Measurements from ENCODE around the gene SPAAR. TPM values are rescaled to one million over a fixed set of nuclear protein-coding genes. Genes with fewer than 3 reads are reported as not detected.
"Not testable (repeated sequence)": the region's sequence is repeated elsewhere in the genome, so short reads cannot be mapped to it uniquely, and the experiment has no call there.

The SPAAR gene
- total RNA-seq, 2 experiments from 2014 or later, result not detected

DNA sequence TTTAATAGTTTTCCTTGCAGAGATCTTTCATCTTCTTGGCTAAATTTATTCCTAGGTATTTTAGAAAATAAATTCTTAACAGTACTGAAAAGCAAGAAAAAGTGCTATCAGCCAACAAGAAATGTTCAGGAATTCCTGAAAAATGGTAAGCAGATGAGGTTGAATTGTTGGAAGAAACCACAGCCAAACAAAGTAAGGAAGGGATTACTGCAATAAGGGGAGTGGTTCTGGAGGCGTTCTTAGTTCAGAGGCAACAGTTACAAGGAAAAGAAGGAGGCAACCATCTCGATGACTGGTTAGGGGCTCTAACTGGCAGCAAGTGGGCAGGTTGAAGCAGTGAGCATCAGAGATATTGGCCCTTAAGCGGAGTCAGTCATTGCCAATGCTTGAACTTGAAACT, 26.3 kb upstream of the SPAAR start:
- DNase-seq, result no peak
- no peak overlapping the region for H3K27ac Mint-ChIP-seq
- ChIA-PET CTCF (interaction anchor here (0.9 to 1.7 kb wide), 16 partner anchors 8 to 188 kb away, joined by 3 to 54 read pairs (median 4); partner anchors contain the start of genes GBA2, RGP1 and TLN1), POLR2A (no interaction called here)
- no peaks in the 10 kb centered on the region for H3K4me1 Mint-ChIP-seq
- H3K27me3 Mint-ChIP-seq, result peaks cover 24% of the 10 kb centered on the region
- H3K4me3 Mint-ChIP-seq, result no peak overlapping the region
- no peaks in the 10 kb centered on the region for H3K9me3 Mint-ChIP-seq
- H3K36me3 Mint-ChIP-seq (ENCODE audit: low read depth), result no peaks in the 10 kb centered on the region

DNA sequence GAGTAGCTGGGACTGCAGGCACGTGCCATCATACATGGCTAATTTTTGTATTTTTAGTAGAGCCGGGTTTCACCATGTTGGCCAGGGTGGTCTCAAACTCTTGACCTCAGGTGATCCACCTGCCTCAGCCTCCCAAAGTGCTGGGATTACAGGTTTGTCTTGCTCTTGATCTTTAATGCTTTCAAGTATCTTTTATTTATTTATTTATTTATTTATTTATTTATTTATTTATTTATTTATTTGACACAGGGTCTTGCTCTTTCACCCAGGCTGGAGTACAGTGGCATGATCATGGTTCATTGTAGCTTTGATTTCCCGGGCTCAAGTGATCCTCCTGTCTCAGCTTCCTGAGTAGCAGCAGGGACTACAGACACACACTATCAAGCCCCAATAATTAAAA, 24.4 kb upstream of the SPAAR start:
- H3K4me3 Mint-ChIP-seq; H3K36me3 Mint-ChIP-seq (ENCODE audit: low read depth); H3K4me1 Mint-ChIP-seq; POLR2A ChIA-PET; DNase-seq; H3K27ac Mint-ChIP-seq; H3K9me3 Mint-ChIP-seq: not testable (repeated sequence)
- H3K27me3 Mint-ChIP-seq, result peaks cover 16% of the 10 kb centered on the region
- CTCF ChIA-PET, result interaction anchor here (1.9 kb wide), 1 partner anchor 95 kb away, joined by 9 read pairs; no protein-coding TSS in a partner anchor

DNA sequence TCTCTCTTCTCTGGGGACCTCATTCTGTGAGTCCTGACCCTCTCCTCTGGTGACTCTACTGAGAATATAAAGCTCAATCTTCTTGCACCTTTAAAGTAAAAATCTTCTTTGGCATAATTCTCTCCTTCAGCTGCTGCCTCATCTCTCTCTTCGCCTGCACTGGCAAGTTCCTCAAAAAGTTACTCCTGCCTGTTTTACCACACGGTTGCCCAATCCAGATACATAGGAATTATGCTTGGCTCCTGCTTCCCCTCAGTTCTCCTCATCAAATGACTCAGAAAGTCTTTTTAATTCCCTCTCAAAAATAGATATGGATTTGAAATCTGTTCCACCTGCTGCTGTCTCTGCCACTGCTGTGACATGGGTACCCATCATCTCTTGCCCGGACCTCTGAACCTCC, 17.6 kb upstream of the SPAAR start:
- Mint-ChIP-seq H3K4me1 (no peaks in the 10 kb centered on the region), H3K27ac (no peak overlapping the region), H3K4me3 (no peak overlapping the region), H3K27me3 (peaks cover 13% of the 10 kb centered on the region), H3K9me3 (no peaks in the 10 kb centered on the region), H3K36me3 (ENCODE audit: low read depth) (no peaks in the 10 kb centered on the region)
- no peak for DNase-seq
- ChIA-PET CTCF (interaction anchor here (1.8 kb wide), 1 partner anchor 9 kb away, joined by 6 read pairs; no protein-coding TSS in a partner anchor), POLR2A (no interaction called here)

DNA sequence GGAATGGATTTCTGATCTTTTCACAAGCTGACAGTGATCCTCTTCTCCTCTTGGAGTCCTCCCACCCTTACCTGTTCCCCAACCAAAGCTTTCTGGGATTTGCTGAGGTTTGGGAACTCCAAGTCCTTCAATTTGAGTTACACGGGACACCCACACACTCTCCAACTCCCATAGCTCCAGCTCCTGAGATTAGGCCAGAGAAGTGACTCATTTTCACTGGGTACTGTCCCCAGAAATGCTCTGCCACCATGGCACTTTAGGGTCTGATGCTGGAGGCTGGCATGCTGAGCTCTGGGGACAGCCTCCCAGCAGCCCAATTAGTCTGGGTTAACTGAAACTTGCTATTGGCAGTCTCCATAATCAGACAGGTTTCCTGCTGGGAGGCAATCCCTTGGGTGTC, 17.2 kb upstream of the SPAAR start:
- ChIA-PET POLR2A (no interaction called here), CTCF (interaction anchor here (1.8 kb wide), 1 partner anchor 10 kb away, joined by 6 read pairs; no protein-coding TSS in a partner anchor)
- H3K9me3 Mint-ChIP-seq, result no peaks in the 10 kb centered on the region

DNA sequence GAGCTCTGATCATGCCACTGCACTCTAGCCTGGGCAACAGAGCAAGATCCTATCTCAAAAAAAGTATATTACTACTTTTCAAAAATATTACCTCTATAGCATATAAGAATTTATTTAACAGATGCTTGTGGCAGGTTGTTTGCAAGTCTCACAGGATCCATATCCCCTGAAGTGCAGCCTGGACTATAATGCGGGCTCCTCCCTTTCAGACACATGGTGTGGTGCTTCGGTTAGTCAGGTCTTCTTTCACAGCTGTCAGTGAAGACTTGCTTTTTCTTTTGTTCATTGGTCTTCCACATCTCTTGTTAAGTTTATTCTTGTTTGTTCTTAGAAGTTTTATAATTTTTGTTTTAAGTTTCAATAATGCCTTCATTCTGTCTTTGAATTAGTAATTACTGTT, 12.7 kb upstream of the SPAAR start:
- Mint-ChIP-seq H3K9me3 (no peaks in the 10 kb centered on the region), H3K27ac (no peak overlapping the region), H3K4me3 (no peak overlapping the region), H3K4me1 (no peaks in the 10 kb centered on the region), H3K27me3 (peaks cover 22% of the 10 kb centered on the region), H3K36me3 (ENCODE audit: low read depth) (no peaks in the 10 kb centered on the region)
- CTCF ChIA-PET, result interaction anchor here (1.0 to 2.2 kb wide), 3 partner anchors 14 to 70 kb away, joined by 3 to 6 read pairs (median 3); no protein-coding TSS in a partner anchor
- DNase-seq, result no peak
- POLR2A ChIA-PET, result no interaction called here

More for the DNA sequence above, 17.2 kb upstream of the SPAAR start:
- Mint-ChIP-seq H3K4me3 (no peak overlapping the region), H3K27me3 (peaks cover 13% of the 10 kb centered on the region), H3K27ac (no peak overlapping the region), H3K36me3 (ENCODE audit: low read depth) (no peaks in the 10 kb centered on the region), H3K4me1 (no peaks in the 10 kb centered on the region)
- DNase-seq, result no peak

DNA sequence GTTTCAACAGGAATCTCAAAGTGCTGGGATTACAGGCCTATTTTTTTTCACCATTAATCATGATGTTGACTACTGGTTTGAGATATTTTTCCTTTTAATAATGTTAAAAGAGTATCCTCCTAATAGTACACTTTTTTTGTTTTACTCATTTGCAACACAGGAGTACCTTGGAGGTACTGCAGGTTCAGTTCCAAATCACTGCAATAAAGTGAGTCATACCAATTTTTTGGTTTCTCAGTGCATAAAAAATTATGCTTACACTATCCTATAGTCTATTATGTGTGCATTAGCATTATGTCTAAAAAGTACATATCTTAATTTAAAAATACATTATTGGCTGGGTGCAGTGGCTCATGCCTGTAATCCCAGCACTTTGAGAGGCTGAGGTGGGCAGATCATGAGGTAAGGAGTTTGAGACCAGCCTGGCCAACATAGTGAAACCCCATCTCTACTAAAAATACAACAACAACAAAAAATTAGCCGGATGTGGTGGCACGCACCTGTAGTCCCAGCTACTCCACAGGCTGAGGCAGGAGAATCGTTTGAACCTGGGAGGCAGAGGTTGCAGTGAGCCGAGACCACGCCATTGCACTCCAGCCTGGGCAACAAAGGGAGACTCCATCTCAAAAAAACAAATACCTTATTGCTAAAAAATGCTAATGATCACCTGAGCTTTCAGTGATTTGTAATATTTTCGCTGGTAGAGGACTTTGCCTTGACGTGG, 11.8 kb upstream of the SPAAR start:
- H3K4me1 Mint-ChIP-seq; DNase-seq; H3K27ac Mint-ChIP-seq; H3K36me3 Mint-ChIP-seq (ENCODE audit: low read depth); H3K4me3 Mint-ChIP-seq; H3K9me3 Mint-ChIP-seq; POLR2A ChIA-PET: not testable (repeated sequence)
- peaks cover 17% of the 10 kb centered on the region for H3K27me3 Mint-ChIP-seq
- CTCF ChIA-PET, result interaction anchor here (1.0 to 2.2 kb wide), 3 partner anchors 15 to 59 kb away, joined by 3 to 6 read pairs (median 3); no protein-coding TSS in a partner anchor

DNA sequence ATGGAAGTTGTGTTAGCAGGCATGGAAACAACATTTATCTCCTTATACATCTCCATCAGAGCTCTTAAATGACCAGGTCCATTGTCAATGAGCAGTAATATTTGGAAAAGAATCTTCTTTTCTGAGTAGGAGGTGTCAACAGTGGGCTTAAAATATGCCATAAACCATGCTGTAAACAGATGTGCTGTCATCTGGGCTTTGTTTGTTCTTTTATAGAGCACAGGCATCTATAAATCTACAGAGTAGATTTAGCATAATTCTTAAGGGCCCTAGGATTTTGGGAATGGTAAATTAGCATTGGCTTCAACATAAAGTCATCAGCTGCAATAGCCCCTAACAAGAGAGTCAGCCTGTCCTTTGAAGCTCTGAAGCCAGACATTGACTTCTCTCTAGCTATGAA, 11.0 kb upstream of the SPAAR start:
- peaks cover 19% of the 10 kb centered on the region for H3K27me3 Mint-ChIP-seq
- no peak overlapping the region for H3K4me3 Mint-ChIP-seq
- H3K4me1 Mint-ChIP-seq, result peaks cover 3% of the 10 kb centered on the region
- H3K36me3 Mint-ChIP-seq (ENCODE audit: low read depth), result no peaks in the 10 kb centered on the region
- H3K27ac Mint-ChIP-seq, result no peak overlapping the region
- no peak for DNase-seq
- POLR2A ChIA-PET, result no interaction called here
- CTCF ChIA-PET, result interaction anchor here (1.1 to 2.2 kb wide), 2 partner anchors 16 to 41 kb away, joined by 3 to 6 read pairs; no protein-coding TSS in a partner anchor
- H3K9me3 Mint-ChIP-seq, result no peaks in the 10 kb centered on the region

DNA sequence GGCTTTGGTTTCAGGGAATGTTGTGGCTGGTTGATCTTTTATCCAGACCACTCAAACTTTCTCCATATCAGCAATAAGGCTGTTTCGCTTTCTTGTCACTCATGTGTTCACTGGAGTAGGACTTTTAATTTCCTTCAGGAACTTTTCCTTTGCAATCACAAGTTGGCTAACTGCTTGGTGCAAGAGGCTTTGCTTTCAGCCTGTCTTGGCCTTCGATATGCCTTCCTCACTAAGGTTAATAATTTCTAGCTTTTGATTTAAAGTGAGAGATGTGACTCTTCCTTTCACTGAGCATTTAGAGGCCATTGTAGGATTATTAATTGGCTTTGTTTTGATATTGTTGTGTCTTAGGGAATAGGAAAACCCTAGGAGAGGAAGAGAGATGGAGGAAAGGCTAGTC, 10.3 kb upstream of the SPAAR start:
- H3K27ac Mint-ChIP-seq, result no peak overlapping the region
- no peak overlapping the region for H3K4me3 Mint-ChIP-seq
- H3K36me3 Mint-ChIP-seq (ENCODE audit: low read depth), result no peaks in the 10 kb centered on the region
- DNase-seq, result no peak
- CTCF ChIA-PET, result interaction anchor here (1.0 kb wide), 1 partner anchor 46 kb away, joined by 3 read pairs; no protein-coding TSS in a partner anchor
- H3K27me3 Mint-ChIP-seq, result peaks cover 13% of the 10 kb centered on the region
- POLR2A ChIA-PET, result no interaction called here
- no peaks in the 10 kb centered on the region for H3K9me3 Mint-ChIP-seq
- H3K4me1 Mint-ChIP-seq, result peaks cover 3% of the 10 kb centered on the region

DNA sequence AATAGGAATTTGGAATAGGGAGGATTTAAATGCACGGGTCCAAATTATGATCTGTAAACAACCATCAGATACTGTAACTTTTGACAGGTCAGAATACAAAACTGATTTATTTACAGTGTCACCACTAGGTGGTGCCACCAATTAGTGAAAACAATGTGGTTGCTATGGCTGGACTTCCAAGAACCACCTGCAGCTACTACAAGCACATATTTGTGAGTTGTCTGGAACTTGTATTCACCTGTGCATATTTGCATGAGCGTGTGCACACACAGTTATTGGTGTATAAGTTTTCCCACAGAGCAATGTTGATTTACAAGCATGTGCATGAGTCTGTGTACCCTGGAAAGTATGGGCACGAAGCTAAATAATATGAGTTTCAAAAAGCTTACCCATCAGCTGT, 6.2 kb upstream of the SPAAR start:
- DNase-seq, result peak; percentile 32
- Mint-ChIP-seq H3K27ac (no peak overlapping the region), H3K27me3 (peaks cover 12% of the 10 kb centered on the region), H3K4me1 (peaks cover 10% of the 10 kb centered on the region), H3K36me3 (ENCODE audit: low read depth) (no peaks in the 10 kb centered on the region), H3K4me3 (no peak overlapping the region), H3K9me3 (no peaks in the 10 kb centered on the region)
- POLR2A ChIA-PET, result no interaction called here
- CTCF ChIA-PET, result interaction anchor here (0.6 to 6.1 kb wide), 17 partner anchors 8 to 237 kb away, joined by 3 to 56 read pairs (median 4); partner anchors contain the start of gene ARHGEF39

DNA sequence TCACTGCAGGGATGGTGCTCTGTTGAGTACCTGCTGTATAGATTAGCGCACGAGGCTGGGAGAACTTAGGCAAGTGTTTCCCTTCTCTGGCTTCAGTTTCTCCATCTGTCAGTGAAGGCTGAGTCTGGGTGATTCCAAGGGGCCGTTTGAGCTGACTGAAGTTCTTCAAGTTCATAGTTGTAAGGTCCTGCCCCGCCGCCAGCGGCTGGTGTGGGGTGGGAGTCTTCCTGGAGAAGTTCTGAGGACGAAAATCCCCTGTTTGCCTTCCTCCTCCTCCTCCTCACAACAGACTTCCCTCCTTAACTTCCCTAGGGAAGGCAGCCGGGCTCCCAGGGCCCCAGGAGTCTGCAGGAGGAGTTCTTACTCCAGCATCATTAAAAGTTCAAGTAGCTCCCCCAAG, 5.0 kb upstream of the SPAAR start:
- ChIA-PET CTCF (interaction anchor here (1.9 to 6.1 kb wide), 3 partner anchors 16 to 119 kb away, joined by 17 to 56 read pairs (median 17); no protein-coding TSS in a partner anchor), POLR2A (no interaction called here)
- peaks cover 23% of the 10 kb centered on the region for H3K4me1 Mint-ChIP-seq
- no peaks in the 10 kb centered on the region for H3K9me3 Mint-ChIP-seq
- no peak for DNase-seq
- no peaks in the 10 kb centered on the region for H3K36me3 Mint-ChIP-seq (ENCODE audit: low read depth)
- no peak overlapping the region for H3K4me3 Mint-ChIP-seq
- peaks cover 8% of the 10 kb centered on the region for H3K27me3 Mint-ChIP-seq
- no peak overlapping the region for H3K27ac Mint-ChIP-seq

DNA sequence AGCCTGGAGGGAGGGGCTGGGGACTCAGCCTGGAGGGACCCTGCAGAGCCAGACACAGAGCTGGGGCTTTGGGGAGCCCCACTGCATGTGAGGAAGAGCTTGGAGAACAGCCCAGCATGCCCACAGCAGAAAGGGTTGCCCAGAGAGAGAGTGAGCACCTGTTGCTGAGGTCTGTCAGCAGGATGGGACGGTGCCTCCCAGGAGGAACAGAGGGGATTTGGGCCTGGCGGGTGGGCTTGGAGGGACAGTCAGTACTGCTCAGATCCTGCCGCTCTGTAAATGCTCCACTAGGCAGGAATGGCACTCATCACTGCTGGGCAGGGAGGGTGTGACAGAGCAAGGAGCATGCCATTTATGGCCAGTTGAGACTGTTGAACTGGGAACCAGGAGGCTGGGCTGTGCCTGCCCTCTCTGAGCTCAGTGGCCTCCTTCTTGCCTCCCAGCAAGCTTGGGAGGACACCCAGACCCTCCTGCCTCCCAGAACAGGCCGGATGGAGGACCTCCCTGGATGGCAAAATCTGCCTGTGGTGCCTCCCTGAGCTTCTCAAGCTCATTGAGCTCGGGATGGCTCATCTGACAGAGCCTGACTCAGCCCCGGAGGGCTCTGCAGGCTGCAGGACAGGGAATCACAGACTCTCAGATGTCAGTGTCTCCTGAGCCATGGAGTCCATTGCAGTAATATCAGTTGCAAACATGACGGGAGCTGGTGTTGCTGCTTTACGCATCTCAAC, 4.1 kb upstream of the SPAAR start:
- no peak for DNase-seq
- CTCF ChIA-PET, result interaction anchor here (1.4 to 6.1 kb wide), 2 partner anchors 41 to 197 kb away, joined by 3 to 56 read pairs; no protein-coding TSS in a partner anchor
- POLR2A ChIA-PET, result no interaction called here
- no peak overlapping the region for H3K4me3 Mint-ChIP-seq
- peaks cover 28% of the 10 kb centered on the region for H3K4me1 Mint-ChIP-seq
- no peaks in the 10 kb centered on the region for H3K9me3 Mint-ChIP-seq
- H3K27me3 Mint-ChIP-seq, result peaks cover 8% of the 10 kb centered on the region
- H3K36me3 Mint-ChIP-seq (ENCODE audit: low read depth), result no peaks in the 10 kb centered on the region
- H3K27ac Mint-ChIP-seq, result no peak overlapping the region

DNA sequence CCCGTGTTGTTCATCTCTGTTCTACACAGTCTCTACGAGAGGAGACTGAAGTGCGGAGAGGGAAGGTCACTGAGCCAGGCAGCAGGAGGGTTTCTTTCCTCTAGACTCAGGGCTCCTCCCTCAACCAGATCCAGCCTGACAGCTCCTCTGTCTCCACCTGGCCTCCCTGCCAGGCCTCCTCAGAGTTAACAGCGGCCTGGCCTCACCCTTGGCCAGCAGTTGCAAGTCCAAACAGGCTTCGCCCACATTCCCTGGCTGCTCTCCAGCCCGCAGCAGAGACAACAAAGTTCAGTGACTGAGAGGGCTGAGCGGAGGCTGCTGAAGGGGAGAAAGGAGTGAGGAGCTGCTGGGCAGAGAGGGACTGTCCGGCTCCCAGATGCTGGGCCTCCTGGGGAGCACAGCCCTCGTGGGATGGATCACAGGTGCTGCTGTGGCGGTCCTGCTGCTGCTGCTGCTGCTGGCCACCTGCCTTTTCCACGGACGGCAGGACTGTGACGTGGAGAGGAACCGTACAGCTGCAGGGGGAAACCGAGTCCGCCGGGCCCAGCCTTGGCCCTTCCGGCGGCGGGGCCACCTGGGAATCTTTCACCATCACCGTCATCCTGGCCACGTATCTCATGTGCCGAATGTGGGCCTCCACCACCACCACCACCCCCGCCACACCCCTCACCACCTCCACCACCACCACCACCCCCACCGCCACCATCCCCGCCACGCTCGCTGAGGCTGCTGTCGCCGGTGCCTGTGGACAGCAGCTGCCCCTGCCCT, 3.2 kb upstream of the SPAAR start, which contains the start of gene HRCT1:
Gene HRCT1 (plus strand): TSS at position 291 of the 768 bp plus-strand sequence. CDS start 86 bp downstream, at position 377.
- Mint-ChIP-seq H3K4me3 (no peak within 1 kb of the TSS), H3K36me3 (ENCODE audit: low read depth) (no peaks in the 10 kb centered on the region), H3K9me3 (no peaks in the 10 kb centered on the region), H3K27ac (no peak within 1 kb of the TSS), H3K27me3 (peaks cover 4% of the 10 kb centered on the region), H3K4me1 (peaks cover 37% of the 10 kb centered on the region)
- POLR2A ChIA-PET, result no interaction called here
- CTCF ChIA-PET, result interaction anchor here (1.4 to 6.1 kb wide), 2 partner anchors 40 to 196 kb away, joined by 3 to 56 read pairs; no protein-coding TSS in a partner anchor
- DNase-seq, result no peak

All from activated CD4-positive, alpha-beta memory T cell treated with anti-CD3 and anti-CD28 coated beads, Interleukin-2, amount 10 ng/mL, durations not matched to agents 7 days and 5 days (primary cell).